ENCODE measurements around the gene ZSCAN5A. TPM values are rescaled to one million over a fixed set of nuclear protein-coding genes. Genes with fewer than 3 reads are reported as not detected.
"Not testable (repeated sequence)": the region's sequence is repeated elsewhere in the genome, so short reads cannot be mapped to it uniquely, and the experiment has no call there.

ZSCAN5A gene
- total RNA-seq, 1 donor from 2014 or later = 14.8 TPM

DNA sequence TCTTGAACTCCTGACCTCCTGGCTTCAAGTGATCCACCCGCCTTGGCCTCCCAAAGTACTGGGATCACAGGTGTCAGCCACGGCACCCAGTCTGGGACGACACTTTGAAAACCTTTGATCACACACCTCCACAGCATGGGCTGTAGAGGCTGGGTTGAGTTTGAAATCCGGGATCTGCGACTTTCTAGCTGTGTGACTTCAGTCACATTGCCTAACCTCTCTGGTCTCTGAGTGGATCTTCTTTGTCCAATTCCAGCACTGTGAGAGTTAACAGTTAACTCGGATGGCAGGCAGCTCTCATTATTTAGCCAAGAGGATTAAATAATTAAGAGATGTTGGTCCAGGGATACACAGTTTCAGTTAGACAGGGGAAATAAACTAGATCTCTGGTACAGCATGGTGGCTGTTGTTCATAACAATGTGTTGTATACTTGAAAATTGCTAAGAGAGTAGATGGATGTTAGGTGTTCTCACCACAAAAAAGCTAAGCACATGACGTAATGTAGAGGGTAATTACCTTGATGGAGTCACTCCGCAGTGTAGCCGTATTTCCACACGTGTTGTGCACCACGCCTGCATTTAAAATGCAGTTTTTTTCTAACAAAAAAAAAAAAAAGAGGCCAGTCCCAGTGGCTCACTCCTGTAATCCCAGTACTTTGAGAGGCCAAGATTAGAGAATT, 136.9 kb downstream of the ZSCAN5A start:
- H3K9me3 ChIP-seq = no peaks in the 10 kb centered on the region
- peaks cover 12% of the 10 kb centered on the region for H3K27me3 ChIP-seq
- intact Hi-C loops (cut with DNase I) = no loop called here
- no peaks in the 10 kb centered on the region for H3K4me1 ChIP-seq
- TF ChIP-seq, protein P1, sequence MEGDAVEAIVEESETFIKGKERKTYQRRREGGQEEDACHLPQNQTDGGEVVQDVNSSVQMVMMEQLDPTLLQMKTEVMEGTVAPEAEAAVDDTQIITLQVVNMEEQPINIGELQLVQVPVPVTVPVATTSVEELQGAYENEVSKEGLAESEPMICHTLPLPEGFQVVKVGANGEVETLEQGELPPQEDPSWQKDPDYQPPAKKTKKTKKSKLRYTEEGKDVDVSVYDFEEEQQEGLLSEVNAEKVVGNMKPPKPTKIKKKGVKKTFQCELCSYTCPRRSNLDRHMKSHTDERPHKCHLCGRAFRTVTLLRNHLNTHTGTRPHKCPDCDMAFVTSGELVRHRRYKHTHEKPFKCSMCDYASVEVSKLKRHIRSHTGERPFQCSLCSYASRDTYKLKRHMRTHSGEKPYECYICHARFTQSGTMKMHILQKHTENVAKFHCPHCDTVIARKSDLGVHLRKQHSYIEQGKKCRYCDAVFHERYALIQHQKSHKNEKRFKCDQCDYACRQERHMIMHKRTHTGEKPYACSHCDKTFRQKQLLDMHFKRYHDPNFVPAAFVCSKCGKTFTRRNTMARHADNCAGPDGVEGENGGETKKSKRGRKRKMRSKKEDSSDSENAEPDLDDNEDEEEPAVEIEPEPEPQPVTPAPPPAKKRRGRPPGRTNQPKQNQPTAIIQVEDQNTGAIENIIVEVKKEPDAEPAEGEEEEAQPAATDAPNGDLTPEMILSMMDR (IDR thresholded peaks at IDR 0.05) = no peak
- no peak for DNase-seq
- ATAC-seq = no peak
- no peaks in the 10 kb centered on the region for H3K36me3 ChIP-seq
- no peak overlapping the region for H3K4me3 ChIP-seq
- no peak overlapping the region for H3K27ac ChIP-seq

DNA sequence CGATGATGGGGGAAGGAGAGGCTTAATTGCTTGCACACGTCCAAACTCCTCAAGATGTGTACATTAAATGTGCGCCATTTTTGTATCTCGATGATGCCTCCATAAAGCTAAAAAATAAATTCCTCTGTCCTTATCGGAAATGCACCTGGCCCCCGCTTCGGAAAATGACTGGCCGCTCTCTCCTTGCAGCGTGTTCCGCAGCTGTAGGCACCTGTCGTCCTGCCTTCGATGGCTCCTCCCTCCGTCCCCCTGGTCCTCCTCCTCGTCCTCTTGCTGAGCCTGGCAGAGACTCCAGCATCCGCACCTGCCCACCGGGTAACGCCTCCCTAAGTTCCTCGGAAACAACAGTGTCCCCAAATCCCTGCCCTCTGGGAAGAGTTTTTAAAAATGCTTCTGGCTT, 137.8 kb downstream of the ZSCAN5A start:
- no peak for ATAC-seq
- Histone ChIP-seq H3K27me3 (peaks cover 12% of the 10 kb centered on the region), H3K4me3 (no peak overlapping the region), H3K4me1 (peaks cover under 1% of the 10 kb centered on the region), H3K9me3 (no peaks in the 10 kb centered on the region), H3K36me3 (no peaks in the 10 kb centered on the region), H3K27ac (no peak overlapping the region)
- DNase-seq = no peak
- TF ChIP-seq, protein P1 (IDR thresholded peaks at IDR 0.05) = no peak
- intact Hi-C loops (cut with DNase I) = no loop called here

DNA sequence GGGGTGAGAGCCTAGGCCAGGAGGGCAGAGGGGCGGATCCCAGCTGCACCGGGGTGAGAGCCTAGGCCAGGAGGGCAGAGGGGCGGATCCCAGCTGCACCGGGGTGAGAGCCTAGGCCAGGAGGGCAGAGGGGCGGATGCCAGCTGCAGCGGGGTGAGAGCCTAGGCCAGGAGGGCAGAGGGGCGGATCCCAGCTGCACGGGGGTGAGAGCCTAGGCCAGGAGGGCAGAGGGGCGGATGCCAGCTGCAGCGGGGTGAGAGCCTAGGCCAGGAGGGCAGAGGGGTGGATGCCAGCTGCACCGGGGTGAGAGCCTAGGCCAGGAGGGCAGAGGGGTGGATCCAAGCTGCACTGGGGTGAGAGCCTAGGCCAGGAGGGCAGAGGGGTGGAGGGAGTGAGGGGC, 138.3 kb downstream of the ZSCAN5A start:
- intact Hi-C loops (cut with DNase I); ATAC-seq; H3K4me1 ChIP-seq; H3K36me3 ChIP-seq; DNase-seq; H3K9me3 ChIP-seq; H3K27ac ChIP-seq; H3K4me3 ChIP-seq: not testable (repeated sequence)
- peaks cover 12% of the 10 kb centered on the region for H3K27me3 ChIP-seq

DNA sequence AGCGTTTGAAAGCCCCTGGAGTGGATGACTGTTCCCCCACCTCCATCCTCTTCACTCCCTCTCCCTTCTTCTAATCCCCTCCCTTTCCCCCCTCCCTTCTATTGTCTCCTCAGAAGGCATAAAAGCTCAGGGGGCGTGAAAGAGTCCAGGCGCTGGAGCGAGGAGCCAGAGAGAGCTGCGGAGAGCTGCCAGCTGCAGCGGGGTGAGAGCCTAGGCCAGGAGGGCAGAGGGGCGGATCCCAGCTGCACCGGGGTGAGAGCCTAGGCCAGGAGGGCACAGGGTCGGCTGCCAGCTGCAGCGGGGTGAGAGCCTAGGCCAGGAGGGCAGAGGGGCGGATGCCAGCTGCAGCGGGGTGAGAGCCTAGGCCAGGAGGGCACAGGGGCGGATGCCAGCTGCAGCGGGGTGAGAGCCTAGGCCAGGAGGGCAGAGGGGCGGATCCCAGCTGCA, 138.8 kb downstream of the ZSCAN5A start, which contains the start of gene GALP:
TSS of gene GALP (plus strand) at position 148 of the 447 bp plus-strand sequence. CDS start 1,101 bp downstream, outside the sequence.
- H3K4me1 ChIP-seq; intact Hi-C loops (cut with DNase I); H3K4me3 ChIP-seq; H3K27ac ChIP-seq; H3K9me3 ChIP-seq; ATAC-seq; H3K36me3 ChIP-seq; DNase-seq: not testable (repeated sequence)
- peaks cover 12% of the 10 kb centered on the region for H3K27me3 ChIP-seq

DNA sequence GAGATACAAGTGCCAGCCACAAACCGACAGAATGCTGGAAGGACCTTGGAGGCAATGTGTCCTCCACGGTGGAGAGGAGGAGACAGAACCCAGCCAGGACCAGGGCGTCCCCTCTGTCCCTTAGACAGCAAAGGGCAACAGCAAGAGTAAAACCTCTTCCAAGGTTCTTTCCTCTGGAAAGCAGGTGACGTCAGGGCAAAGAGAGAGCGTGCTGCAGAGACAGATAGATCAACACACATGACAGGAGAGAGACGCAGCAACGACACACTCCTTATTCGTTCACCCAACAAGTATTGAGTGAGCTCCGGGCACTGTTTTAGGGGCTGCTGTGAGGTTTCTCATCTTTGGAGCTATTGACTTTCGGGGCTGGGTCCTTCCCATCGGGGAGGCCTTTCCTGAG, 140.1 kb downstream of the ZSCAN5A start:
- Histone ChIP-seq H3K27ac (no peak overlapping the region), H3K4me3 (no peak overlapping the region), H3K9me3 (no peaks in the 10 kb centered on the region), H3K4me1 (peaks cover 6% of the 10 kb centered on the region), H3K36me3 (no peaks in the 10 kb centered on the region), H3K27me3 (peaks cover 12% of the 10 kb centered on the region)
- no peak for ATAC-seq
- DNase-seq = no peak
- intact Hi-C loops (cut with DNase I) = loop anchor here (5.0 kb wide), 1 partner anchor 97 kb away; no protein-coding TSS in a partner anchor
- TF ChIP-seq, protein P1 (IDR thresholded peaks at IDR 0.05) = no peak

DNA sequence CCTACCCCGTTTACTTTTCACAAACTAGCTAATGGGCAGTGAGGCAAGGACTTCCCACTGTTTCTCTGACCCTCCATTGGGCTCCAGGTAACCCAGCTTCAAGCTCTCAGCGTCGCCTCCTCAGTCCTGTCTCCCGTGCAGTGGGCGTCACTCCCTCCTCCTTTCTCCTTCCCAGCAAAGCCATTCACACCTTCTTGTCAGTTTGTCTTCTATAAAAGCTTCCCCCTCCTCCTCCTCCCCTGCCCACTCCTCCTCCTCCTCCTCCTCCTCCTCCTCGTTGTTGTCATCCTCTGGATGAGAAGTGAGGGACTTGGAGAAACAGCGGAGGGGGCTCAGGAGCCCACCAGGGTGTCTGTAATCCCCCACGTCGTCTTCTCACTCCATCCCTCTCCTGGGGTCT, 140.6 kb downstream of the ZSCAN5A start:
- TF ChIP-seq, protein P1 (IDR thresholded peaks at IDR 0.05) = no peak

More for the DNA sequence above, 140.6 kb downstream of the ZSCAN5A start:
- Histone ChIP-seq H3K36me3 (no peaks in the 10 kb centered on the region), H3K27me3 (peaks cover 12% of the 10 kb centered on the region), H3K4me3 (no peak overlapping the region), H3K27ac (no peak overlapping the region), H3K4me1 (peaks cover 6% of the 10 kb centered on the region), H3K9me3 (no peaks in the 10 kb centered on the region)
- DNase-seq = no peak
- intact Hi-C loops (cut with DNase I) = loop anchor here (5.0 kb wide), 1 partner anchor 97 kb away; no protein-coding TSS in a partner anchor
- no peak for ATAC-seq

Other genes starting within 250 kb of the ZSCAN5A start
- gene ZNF787, start 193.5 kb downstream of the ZSCAN5A start, total RNA-seq = 40.7 TPM
- 37.3 TPM for gene ZNF444, start 173.6 kb downstream of the ZSCAN5A start, total RNA-seq
- not detected for gene GALP, start 138.8 kb downstream of the ZSCAN5A start, total RNA-seq
- gene ZSCAN5B, start 117.1 kb downstream of the ZSCAN5A start, total RNA-seq = 0.20 TPM
- gene ZSCAN5C, start 112.6 kb downstream of the ZSCAN5A start, total RNA-seq = not detected
- 1.1 TPM for gene EDDM13, start 42.1 kb downstream of the ZSCAN5A start, total RNA-seq
- 4.2 TPM for gene ZNF582, start 78.7 kb upstream of the ZSCAN5A start, total RNA-seq
- 9.3 TPM for gene ZNF583, start 89.5 kb upstream of the ZSCAN5A start, total RNA-seq
- 2.8 TPM for gene ZNF667, start 162.5 kb upstream of the ZSCAN5A start, total RNA-seq
- gene ZNF471, start 193.0 kb upstream of the ZSCAN5A start, total RNA-seq = 5.9 TPM
- 7.1 TPM for gene ZFP28, start 224.1 kb upstream of the ZSCAN5A start, total RNA-seq

All from upper lobe of right lung (tissue), 1 donor.